ENCODE results near the gene CYP21A2. TPM values are rescaled to one million over a fixed set of nuclear protein-coding genes. Genes with fewer than 3 reads are reported as not detected.
A peak's percentile ranks its signal among the peaks of the same experiment; 100 is the strongest.
"Not testable (repeated sequence)": the region's sequence is repeated elsewhere in the genome, so short reads cannot be mapped to it uniquely, and the experiment has no call there.

CYP21A2 gene
- under 1 TPM in 2 of 3 donors, not detected in 1; 0.28 to 0.43 TPM for total RNA-seq
- 0.45 TPM for total RNA-seq (2013)

- Mint-ChIP-seq H3K27ac (peak within 1 kb of the TSS in 1 of 2 donors; percentile 31), H3K4me3 (peak within 1 kb of the TSS; percentile 55)
- H3K4me1 ChIP-seq (ENCODE audit: control insufficient read depth, insufficient read depth, low read length); H3K27ac ChIP-seq (ENCODE audit: low read length); H3K36me3 Mint-ChIP-seq; H3K9me3 Mint-ChIP-seq; H3K27me3 Mint-ChIP-seq (ENCODE audit: low read depth in 2 of 2); H3K4me1 Mint-ChIP-seq; H3K9me3 ChIP-seq (ENCODE audit: control insufficient read depth, insufficient read depth, low read length); H3K27me3 ChIP-seq (ENCODE audit: control insufficient read depth, insufficient read depth, low read length); H3K36me3 ChIP-seq (ENCODE audit: control insufficient read depth, insufficient read depth, low read length); DNase-seq; intact Hi-C loops (cut with micrococcal nuclease); H3K4me3 ChIP-seq (ENCODE audit: low read length): not testable (repeated sequence)
- ATAC-seq = peak; percentile 70 to 93 (median 89)
- WGBS (ENCODE audit: insufficient coverage) = 91% methylated on average over 13 of the region's 19 CpGs
These were observed at the start of gene CYP21A2 for GRCh38 chr6:32037598-32038524. TSS of gene CYP21A2 (plus strand) at chr6:32038415. CDS start at chr6:32038423, 8 bp downstream.

- H3K27me3 Mint-ChIP-seq (ENCODE audit: low read depth in 2 of 2); H3K36me3 Mint-ChIP-seq; H3K27ac ChIP-seq (ENCODE audit: low read length); H3K27ac Mint-ChIP-seq; ATAC-seq; H3K4me1 ChIP-seq (ENCODE audit: control insufficient read depth, insufficient read depth, low read length); H3K36me3 ChIP-seq (ENCODE audit: control insufficient read depth, insufficient read depth, low read length); H3K4me3 ChIP-seq (ENCODE audit: low read length); DNase-seq; H3K9me3 ChIP-seq (ENCODE audit: control insufficient read depth, insufficient read depth, low read length); H3K4me1 Mint-ChIP-seq; H3K27me3 ChIP-seq (ENCODE audit: control insufficient read depth, insufficient read depth, low read length); H3K4me3 Mint-ChIP-seq; intact Hi-C loops (cut with micrococcal nuclease); H3K9me3 Mint-ChIP-seq: not testable (repeated sequence)
- no CpG with 5 or more reads among the region's 10 CpGs for WGBS (ENCODE audit: insufficient coverage)
These were observed 48.9 kb upstream of the CYP21A2 start for GRCh38 chr6:31989363-31989762.

GRCh38 chr6:31994421-31994820 lies 43.8 kb upstream of the CYP21A2 start:
- H3K36me3 Mint-ChIP-seq; H3K36me3 ChIP-seq (ENCODE audit: control insufficient read depth, insufficient read depth, low read length); H3K27me3 Mint-ChIP-seq (ENCODE audit: low read depth in 2 of 2); intact Hi-C loops (cut with micrococcal nuclease); H3K4me1 ChIP-seq (ENCODE audit: control insufficient read depth, insufficient read depth, low read length); DNase-seq; ATAC-seq; H3K27ac Mint-ChIP-seq; H3K9me3 ChIP-seq (ENCODE audit: control insufficient read depth, insufficient read depth, low read length); H3K4me1 Mint-ChIP-seq; H3K9me3 Mint-ChIP-seq; H3K27ac ChIP-seq (ENCODE audit: low read length); H3K4me3 ChIP-seq (ENCODE audit: low read length); H3K27me3 ChIP-seq (ENCODE audit: control insufficient read depth, insufficient read depth, low read length); H3K4me3 Mint-ChIP-seq: not testable (repeated sequence)
- no CpG with 5 or more reads among the region's 14 CpGs for WGBS (ENCODE audit: insufficient coverage)

- H3K27ac Mint-ChIP-seq; H3K4me1 ChIP-seq (ENCODE audit: control insufficient read depth, insufficient read depth, low read length); H3K9me3 Mint-ChIP-seq; H3K4me1 Mint-ChIP-seq; H3K4me3 ChIP-seq (ENCODE audit: low read length); H3K27me3 ChIP-seq (ENCODE audit: control insufficient read depth, insufficient read depth, low read length); H3K4me3 Mint-ChIP-seq; H3K27ac ChIP-seq (ENCODE audit: low read length); H3K36me3 ChIP-seq (ENCODE audit: control insufficient read depth, insufficient read depth, low read length); H3K36me3 Mint-ChIP-seq; H3K9me3 ChIP-seq (ENCODE audit: control insufficient read depth, insufficient read depth, low read length); H3K27me3 Mint-ChIP-seq (ENCODE audit: low read depth in 2 of 2); DNase-seq; ATAC-seq; intact Hi-C loops (cut with micrococcal nuclease): not testable (repeated sequence)
- 93% methylated on average over 5 of the region's 6 CpGs for WGBS (ENCODE audit: insufficient coverage)
These were observed 41.8 kb upstream of the CYP21A2 start for GRCh38 chr6:31996385-31996784.

GRCh38 chr6:32002546-32003268 lies 35.5 kb upstream of the CYP21A2 start:
- H3K4me1 ChIP-seq (ENCODE audit: control insufficient read depth, insufficient read depth, low read length); H3K27me3 ChIP-seq (ENCODE audit: control insufficient read depth, insufficient read depth, low read length); H3K9me3 Mint-ChIP-seq; H3K36me3 ChIP-seq (ENCODE audit: control insufficient read depth, insufficient read depth, low read length); H3K27me3 Mint-ChIP-seq (ENCODE audit: low read depth in 2 of 2); DNase-seq; intact Hi-C loops (cut with micrococcal nuclease); H3K9me3 ChIP-seq (ENCODE audit: control insufficient read depth, insufficient read depth, low read length); H3K4me3 Mint-ChIP-seq; H3K4me3 ChIP-seq (ENCODE audit: low read length); H3K27ac Mint-ChIP-seq; H3K27ac ChIP-seq (ENCODE audit: low read length); H3K36me3 Mint-ChIP-seq: not testable (repeated sequence)
- peak in 1 of 3 donors; percentile 60 for ATAC-seq
- H3K4me1 Mint-ChIP-seq = peaks cover 9 to 11% of the 10 kb centered on the region in 2 donors
- WGBS (ENCODE audit: insufficient coverage) = no CpG with 5 or more reads among the region's 15 CpGs

- H3K4me3 ChIP-seq (ENCODE audit: low read length); H3K9me3 ChIP-seq (ENCODE audit: control insufficient read depth, insufficient read depth, low read length); H3K27ac ChIP-seq (ENCODE audit: low read length); DNase-seq; H3K4me1 ChIP-seq (ENCODE audit: control insufficient read depth, insufficient read depth, low read length); H3K27me3 ChIP-seq (ENCODE audit: control insufficient read depth, insufficient read depth, low read length); H3K27ac Mint-ChIP-seq; H3K36me3 ChIP-seq (ENCODE audit: control insufficient read depth, insufficient read depth, low read length); H3K27me3 Mint-ChIP-seq (ENCODE audit: low read depth in 2 of 2); intact Hi-C loops (cut with micrococcal nuclease); H3K4me3 Mint-ChIP-seq; H3K9me3 Mint-ChIP-seq; H3K36me3 Mint-ChIP-seq; ATAC-seq: not testable (repeated sequence)
- no CpG with 5 or more reads among the region's 7 CpGs for WGBS (ENCODE audit: insufficient coverage)
- H3K4me1 Mint-ChIP-seq = peaks cover 9 to 11% of the 10 kb centered on the region in 2 donors
These were observed 34.9 kb upstream of the CYP21A2 start for GRCh38 chr6:32003301-32003700.

GRCh38 chr6:32004393-32004792 lies 33.8 kb upstream of the CYP21A2 start:
- WGBS (ENCODE audit: insufficient coverage) = 65% methylated on average over 3 of the region's 4 CpGs
- H3K27ac Mint-ChIP-seq = peak overlapping the region in 1 of 2 donors; percentile 75

More at GRCh38 chr6:32004393-32004792, 33.8 kb upstream of the CYP21A2 start:
- H3K27ac ChIP-seq (ENCODE audit: low read length); H3K36me3 Mint-ChIP-seq; intact Hi-C loops (cut with micrococcal nuclease); H3K9me3 Mint-ChIP-seq; H3K27me3 Mint-ChIP-seq (ENCODE audit: low read depth in 2 of 2); H3K27me3 ChIP-seq (ENCODE audit: control insufficient read depth, insufficient read depth, low read length); H3K4me3 Mint-ChIP-seq; H3K36me3 ChIP-seq (ENCODE audit: control insufficient read depth, insufficient read depth, low read length); DNase-seq; ATAC-seq; H3K4me1 ChIP-seq (ENCODE audit: control insufficient read depth, insufficient read depth, low read length); H3K4me3 ChIP-seq (ENCODE audit: low read length); H3K9me3 ChIP-seq (ENCODE audit: control insufficient read depth, insufficient read depth, low read length): not testable (repeated sequence)
- peaks cover 9 to 11% of the 10 kb centered on the region in 2 donors for H3K4me1 Mint-ChIP-seq
